GM19438 (cell line): ENCODE measurements around the gene PRR12.

ENCODE experiments used
- ATAC-seq: cut with Tn5 transposase; IDR thresholded peaks from one replicate; pipeline ENCODE4 v1.9.1; 2021; ENCODE audit warnings: low read depth; ENCODE audit not compliant: unreplicated experiment

PRR12 gene

DNA sequence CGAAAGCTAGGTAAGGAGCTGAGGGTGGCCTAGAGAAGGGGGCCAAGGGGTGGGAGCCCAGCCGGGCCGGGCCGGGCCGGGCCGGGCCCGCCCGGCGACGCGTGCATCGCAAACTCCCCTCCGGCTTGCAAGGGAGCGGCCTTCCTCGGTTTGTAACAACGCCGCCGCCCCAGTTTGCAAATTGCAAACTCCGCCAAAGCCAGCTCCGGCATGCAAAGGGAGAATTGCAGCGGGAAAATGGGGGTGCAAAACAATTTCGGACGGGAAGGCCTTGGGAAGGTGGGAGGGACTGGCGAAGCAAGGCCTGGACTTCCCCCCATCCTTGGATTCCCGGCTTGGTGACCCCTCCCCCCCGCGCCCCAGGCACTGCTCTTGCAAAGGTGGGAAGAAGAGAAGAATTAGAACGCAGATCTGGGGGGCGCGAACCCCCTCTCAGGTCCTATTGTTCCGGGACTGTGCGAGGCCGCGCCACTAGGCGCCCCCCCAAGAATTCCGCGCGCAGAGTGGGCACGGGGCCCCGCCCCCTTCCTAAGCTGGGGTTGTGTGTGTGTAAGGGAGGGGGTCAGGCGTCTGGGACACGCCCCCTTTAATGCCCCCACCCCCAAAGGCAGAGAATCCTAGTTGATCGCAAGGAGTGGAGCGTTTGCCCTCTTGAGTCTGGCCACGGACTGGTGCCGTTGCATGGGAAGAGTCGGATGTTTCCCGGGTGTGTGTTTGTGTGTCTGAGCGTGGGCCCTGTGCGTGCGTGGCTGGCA, 926 bp downstream of the PRR12 start:
- ATAC-seq = no peak

- ATAC-seq = no peak
These were observed 1.7 kb downstream of the PRR12 start for GRCh38 chr19:49592486-49593232.

GRCh38 chr19:49593233-49594113, 2.5 kb downstream of the PRR12 start:
- peak; percentile 43 for ATAC-seq

DNA sequence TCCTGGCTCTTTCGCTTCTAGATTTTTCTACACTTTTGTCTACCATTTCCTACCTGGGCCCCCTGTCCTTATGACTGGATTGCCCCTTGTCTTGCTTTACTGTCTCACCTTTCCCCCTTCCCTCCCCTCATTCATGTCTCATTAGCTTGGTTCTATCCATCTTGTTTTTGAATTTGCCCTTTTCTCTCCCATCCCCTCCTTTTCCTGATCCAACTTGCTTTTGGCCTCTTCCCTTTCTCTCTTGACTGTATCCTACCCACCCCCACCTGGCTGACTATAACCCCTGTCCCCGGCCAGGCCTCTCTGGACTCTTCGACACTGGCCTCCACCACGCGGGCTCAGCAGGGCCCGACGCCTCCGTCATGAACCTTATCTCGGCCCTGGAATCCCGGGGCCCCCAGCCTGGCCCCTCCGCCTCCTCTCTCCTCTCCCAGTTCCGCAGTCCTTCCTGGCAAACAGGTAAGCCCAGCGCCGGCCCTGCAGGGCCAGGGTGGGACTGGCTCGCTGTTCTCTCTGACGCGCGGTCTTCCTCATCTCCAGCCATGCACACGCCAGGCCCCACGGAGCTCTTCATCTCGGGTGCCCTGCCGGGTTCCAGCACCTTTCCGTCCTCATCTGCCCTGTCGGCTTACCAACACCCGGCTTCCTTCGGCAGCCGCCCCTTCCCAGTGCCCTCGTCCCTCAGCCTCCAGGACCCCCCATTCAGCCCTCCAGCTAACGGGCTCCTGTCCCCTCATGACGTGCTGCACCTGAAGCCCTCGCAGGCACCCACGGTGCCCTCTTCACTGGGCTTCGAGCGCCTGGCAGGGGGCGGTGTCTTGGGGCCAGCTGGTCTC, 3.4 kb downstream of the PRR12 start:
- ATAC-seq = no peak

- ATAC-seq = no peak
These were observed 4.2 kb downstream of the PRR12 start for GRCh38 chr19:49594993-49595818.

GRCh38 chr19:49595819-49596404, 4.9 kb downstream of the PRR12 start:
- no peak for ATAC-seq

DNA sequence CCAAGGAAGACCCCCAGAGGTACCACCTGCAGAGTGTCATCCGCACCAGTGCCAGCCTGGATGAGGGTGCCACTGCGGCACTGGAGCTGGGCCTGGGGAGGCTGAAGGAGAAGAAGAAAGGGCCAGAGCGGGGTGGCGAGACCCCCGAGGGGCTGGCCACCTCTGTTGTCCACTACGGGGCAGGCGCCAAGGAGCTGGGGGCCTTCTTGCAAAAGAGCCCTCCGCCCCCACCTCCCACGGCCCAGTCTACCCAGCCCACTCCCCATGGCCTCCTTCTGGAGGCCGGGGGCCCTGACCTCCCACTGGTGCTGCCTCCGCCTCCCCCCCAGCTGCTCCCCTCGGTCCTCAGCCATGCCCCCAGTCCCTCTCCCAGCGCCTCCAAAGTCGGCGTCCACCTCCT, 5.4 kb downstream of the PRR12 start:
- no peak for ATAC-seq

GRCh38 chr19:49596954-49597702, 6.1 kb downstream of the PRR12 start:
- no peak for ATAC-seq

- no peak for ATAC-seq
These were observed 6.7 kb downstream of the PRR12 start for GRCh38 chr19:49597703-49597974.

GRCh38 chr19:49599378-49600295, 8.7 kb downstream of the PRR12 start:
- no peak for ATAC-seq

GRCh38 chr19:49601482-49602038, 10.6 kb downstream of the PRR12 start:
- no peak for ATAC-seq

DNA sequence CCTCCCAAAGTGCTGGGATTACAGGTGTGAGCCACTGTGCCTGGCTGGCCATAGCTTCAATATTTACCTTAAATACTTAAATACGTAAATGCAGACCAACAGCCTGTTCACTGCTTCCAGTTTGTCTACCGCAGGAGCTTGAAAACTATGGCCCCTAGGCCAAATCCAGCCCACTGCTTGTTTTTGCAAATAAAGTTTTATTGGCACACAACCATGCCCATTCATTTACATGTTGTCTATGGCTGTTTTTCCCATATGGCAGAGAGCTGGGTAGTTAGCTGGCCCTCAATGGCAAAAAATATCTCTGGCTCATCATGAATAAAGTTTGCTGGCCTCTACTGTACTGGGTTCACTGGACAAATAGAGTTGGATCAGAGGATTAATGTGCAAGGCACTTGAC, 11.8 kb downstream of the PRR12 start:
- no peak for ATAC-seq

GRCh38 chr19:49605605-49606004, 14.6 kb downstream of the PRR12 start:
- ATAC-seq = no peak

GRCh38 chr19:49609499-49610092, 18.6 kb downstream of the PRR12 start:
- no peak for ATAC-seq

DNA sequence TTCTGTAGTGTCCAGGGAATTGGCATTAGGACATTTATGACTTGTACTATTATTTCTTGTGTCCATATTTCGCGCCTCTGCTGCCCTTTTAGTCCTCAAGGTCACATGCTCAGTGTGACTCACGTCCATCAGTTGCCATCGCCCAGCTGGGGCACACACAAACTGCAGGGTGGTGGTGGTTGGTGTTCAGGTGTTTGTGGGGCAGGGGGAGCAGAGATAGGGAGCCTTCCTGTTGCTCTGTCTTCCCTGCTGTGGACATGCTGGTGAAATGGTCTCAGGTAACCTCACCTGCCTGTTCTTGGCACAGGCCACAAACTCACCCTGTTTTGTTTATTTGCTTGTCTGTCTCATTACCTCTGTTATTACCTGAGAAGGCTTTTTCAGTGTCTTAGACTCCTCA, 22.4 kb downstream of the PRR12 start:
- no peak for ATAC-seq

GRCh38 chr19:49614096-49614833, 23.3 kb downstream of the PRR12 start:
- ATAC-seq = no peak
